ENCODE data around the gene RNF212B. TPM values are rescaled to one million over a fixed set of nuclear protein-coding genes. Genes with fewer than 3 reads are reported as not detected.

RNF212B gene
- total and polyA plus RNA-seq, 2 of the 13 experiments (the other 11 are each of a cell fraction or from before 2014, with no cell fraction given): 0.05 TPM; not detected in 1

DNA sequence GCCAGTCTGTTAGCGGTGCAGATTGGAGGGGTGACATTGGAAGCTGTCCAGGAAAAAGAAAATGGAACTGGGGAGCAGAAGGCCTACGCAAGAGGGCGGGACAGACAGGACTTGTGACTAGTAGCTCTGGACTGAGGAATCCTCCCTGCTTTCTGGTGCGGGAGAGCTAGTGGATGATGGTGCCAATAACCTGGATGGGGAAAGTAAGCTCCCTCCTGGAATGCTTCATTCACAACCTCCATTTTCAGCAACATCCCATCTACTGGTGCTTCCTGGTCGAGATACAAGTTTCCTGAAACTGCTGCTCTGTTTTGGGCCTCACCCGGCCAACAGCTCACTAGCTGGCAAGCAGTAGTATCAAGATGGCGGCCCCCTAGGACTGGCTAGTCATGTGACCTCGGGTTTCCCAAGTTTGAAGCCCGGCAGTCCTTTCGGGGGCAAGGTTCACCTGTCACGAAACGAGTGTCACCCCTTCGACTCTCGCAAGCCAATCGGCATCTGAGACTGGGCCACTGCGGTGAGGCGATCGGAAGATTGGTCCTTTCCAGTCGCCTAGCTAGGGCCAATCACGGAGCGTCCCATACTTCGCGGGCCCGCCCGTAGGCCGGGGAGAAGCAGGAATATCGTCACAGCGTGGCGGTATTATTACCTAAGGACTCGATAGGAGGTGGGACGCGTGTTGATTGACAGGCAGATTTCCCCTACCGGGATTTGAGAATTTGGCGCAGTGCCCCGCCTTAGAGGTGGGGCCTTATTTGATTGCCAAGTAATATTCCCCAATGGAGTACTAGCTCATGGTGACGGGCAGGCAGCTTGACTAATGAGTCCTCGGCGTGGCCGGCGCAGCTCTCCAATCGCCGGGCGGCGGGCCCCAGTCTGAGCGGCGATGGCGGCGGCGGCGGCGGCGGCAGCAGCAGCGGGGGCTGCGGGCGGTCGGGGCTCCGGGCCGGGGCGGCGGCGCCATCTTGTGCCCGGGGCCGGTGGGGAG, 83.1 kb downstream of the RNF212B start, which contains the start of gene PABPN1 (continued):
- no peak for TF ChIP-seq JUNB (CRISPR knock-in tag; IDR thresholded peaks at IDR 0.05; ENCODE audit: borderline replicate concordance)
- peak; percentile 95 for TF ChIP-seq RBM39 (IDR thresholded peaks at IDR 0.05; ENCODE audit: low read depth, low read length, poor library complexity, severe bottlenecking)
- no peak; the same call in 1 of the 2 replicates for TF ChIP-seq DNMT3B (CRISPR knock-in tag; conservative IDR thresholded peaks at IDR 0.05)
- no peak; the same call in 1 of the 2 replicates for TF ChIP-seq CHCHD3 (CRISPR knock-in tag; IDR thresholded peaks at IDR 0.05)
- TF ChIP-seq RBAK (CRISPR knock-in tag; IDR thresholded peaks at IDR 0.05): no peak; the same call in 1 of the 2 replicates
- TF ChIP-seq, protein P1, sequence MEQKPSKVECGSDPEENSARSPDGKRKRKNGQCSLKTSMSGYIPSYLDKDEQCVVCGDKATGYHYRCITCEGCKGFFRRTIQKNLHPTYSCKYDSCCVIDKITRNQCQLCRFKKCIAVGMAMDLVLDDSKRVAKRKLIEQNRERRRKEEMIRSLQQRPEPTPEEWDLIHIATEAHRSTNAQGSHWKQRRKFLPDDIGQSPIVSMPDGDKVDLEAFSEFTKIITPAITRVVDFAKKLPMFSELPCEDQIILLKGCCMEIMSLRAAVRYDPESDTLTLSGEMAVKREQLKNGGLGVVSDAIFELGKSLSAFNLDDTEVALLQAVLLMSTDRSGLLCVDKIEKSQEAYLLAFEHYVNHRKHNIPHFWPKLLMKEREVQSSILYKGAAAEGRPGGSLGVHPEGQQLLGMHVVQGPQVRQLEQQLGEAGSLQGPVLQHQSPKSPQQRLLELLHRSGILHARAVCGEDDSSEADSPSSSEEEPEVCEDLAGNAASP (CRISPR knock-in tag; IDR thresholded peaks at IDR 0.05; ENCODE audit: borderline replicate concordance): no peak
- TF ChIP-seq FOSL1 (CRISPR knock-in tag; IDR thresholded peaks at IDR 0.05; ENCODE audit: borderline replicate concordance): peak; percentile 25; the same call in 1 of the 2 replicates
- peak; percentile 98 for TF ChIP-seq SMAD9 (CRISPR knock-in tag; IDR thresholded peaks at IDR 0.05)
- TF ChIP-seq, protein P2, sequence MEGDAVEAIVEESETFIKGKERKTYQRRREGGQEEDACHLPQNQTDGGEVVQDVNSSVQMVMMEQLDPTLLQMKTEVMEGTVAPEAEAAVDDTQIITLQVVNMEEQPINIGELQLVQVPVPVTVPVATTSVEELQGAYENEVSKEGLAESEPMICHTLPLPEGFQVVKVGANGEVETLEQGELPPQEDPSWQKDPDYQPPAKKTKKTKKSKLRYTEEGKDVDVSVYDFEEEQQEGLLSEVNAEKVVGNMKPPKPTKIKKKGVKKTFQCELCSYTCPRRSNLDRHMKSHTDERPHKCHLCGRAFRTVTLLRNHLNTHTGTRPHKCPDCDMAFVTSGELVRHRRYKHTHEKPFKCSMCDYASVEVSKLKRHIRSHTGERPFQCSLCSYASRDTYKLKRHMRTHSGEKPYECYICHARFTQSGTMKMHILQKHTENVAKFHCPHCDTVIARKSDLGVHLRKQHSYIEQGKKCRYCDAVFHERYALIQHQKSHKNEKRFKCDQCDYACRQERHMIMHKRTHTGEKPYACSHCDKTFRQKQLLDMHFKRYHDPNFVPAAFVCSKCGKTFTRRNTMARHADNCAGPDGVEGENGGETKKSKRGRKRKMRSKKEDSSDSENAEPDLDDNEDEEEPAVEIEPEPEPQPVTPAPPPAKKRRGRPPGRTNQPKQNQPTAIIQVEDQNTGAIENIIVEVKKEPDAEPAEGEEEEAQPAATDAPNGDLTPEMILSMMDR (CRISPR knock-in tag; IDR thresholded peaks at IDR 0.05): peak; percentile 10
- TF ChIP-seq, protein P3, sequence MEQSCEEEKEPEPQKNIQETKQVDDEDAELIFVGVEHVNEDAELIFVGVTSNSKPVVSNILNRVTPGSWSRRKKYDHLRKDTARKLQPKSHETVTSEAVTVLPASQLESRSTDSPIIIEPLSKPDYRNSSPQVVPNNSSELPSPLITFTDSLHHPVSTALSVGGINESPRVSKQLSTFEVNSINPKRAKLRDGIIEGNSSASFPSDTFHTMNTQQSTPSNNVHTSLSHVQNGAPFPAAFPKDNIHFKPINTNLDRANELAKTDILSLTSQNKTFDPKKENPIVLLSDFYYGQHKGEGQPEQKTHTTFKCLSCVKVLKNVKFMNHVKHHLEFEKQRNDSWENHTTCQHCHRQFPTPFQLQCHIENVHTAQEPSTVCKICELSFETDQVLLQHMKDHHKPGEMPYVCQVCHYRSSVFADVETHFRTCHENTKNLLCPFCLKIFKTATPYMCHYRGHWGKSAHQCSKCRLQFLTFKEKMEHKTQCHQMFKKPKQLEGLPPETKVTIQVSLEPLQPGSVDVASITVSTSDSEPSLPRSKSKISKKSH (CRISPR knock-in tag; IDR thresholded peaks at IDR 0.05; ENCODE audit: borderline replicate concordance): no peak; the same call in 1 of the 2 replicates
- TF ChIP-seq, protein P4, sequence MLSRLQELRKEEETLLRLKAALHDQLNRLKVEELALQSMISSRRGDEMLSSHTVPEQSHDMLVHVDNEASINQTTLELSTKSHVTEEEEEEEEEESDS (CRISPR knock-in tag; IDR thresholded peaks at IDR 0.05; ENCODE audit: borderline replicate concordance): peak; percentile 92; the same call in 1 of the 2 replicates
- TF ChIP-seq, protein P5, sequence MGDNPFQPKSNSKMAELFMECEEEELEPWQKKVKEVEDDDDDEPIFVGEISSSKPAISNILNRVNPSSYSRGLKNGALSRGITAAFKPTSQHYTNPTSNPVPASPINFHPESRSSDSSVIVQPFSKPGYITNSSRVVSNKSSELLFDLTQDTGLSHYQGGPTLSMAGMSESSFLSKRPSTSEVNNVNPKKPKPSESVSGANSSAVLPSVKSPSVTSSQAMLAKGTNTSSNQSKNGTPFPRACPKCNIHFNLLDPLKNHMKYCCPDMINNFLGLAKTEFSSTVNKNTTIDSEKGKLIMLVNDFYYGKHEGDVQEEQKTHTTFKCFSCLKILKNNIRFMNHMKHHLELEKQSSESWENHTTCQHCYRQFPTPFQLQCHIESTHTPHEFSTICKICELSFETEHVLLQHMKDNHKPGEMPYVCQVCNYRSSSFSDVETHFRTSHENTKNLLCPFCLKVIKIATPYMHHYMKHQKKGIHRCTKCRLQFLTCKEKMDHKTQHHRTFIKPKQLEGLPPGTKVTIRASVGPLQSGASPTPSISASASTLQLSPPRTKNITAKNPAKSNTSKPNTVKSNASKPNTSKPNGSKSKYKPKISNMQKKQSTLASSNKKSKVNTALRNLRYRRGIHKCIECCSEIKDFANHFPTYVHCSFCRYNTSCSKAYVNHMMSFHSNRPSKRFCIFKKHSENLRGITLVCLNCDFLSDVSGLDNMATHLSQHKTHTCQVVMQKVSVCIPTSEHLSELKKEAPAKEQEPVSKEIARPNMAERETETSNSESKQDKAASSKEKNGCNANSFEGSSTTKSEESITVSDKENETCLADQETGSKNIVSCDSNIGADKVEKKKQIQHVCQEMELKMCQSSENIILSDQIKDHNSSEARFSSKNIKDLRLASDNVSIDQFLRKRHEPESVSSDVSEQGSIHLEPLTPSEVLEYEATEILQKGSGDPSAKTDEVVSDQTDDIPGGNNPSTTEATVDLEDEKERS (CRISPR knock-in tag; IDR thresholded peaks at IDR 0.05): peak; percentile 100
- TF ChIP-seq, protein P6, sequence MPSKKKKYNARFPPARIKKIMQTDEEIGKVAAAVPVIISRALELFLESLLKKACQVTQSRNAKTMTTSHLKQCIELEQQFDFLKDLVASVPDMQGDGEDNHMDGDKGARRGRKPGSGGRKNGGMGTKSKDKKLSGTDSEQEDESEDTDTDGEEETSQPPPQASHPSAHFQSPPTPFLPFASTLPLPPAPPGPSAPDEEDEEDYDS (CRISPR knock-in tag; IDR thresholded peaks at IDR 0.05): peak; percentile 95
- TF ChIP-seq NPAS2 (CRISPR knock-in tag; IDR thresholded peaks at IDR 0.05; ENCODE audit: borderline replicate concordance): no peak
- TF ChIP-seq, protein P7, sequence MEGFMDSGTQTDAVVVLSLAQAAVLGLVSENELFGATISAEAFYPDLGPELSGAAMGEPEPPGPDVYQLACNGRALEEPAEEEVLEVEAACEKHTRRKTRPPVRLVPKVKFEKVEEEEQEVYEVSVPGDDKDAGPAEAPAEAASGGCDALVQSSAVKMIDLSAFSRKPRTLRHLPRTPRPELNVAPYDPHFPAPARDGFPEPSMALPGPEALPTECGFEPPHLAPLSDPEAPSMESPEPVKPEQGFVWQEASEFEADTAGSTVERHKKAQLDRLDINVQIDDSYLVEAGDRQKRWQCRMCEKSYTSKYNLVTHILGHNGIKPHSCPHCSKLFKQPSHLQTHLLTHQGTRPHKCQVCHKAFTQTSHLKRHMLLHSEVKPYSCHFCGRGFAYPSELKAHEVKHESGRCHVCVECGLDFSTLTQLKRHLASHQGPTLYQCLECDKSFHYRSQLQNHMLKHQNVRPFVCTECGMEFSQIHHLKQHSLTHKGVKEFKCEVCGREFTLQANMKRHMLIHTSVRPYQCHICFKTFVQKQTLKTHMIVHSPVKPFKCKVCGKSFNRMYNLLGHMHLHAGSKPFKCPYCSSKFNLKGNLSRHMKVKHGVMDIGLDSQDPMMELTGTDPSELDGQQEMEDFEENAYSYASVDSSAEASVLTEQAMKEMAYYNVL (CRISPR knock-in tag; IDR thresholded peaks at IDR 0.05; ENCODE audit: borderline replicate concordance): peak; percentile 63; the same call in 1 of the 2 replicates
- peak; percentile 98 for TF ChIP-seq GTF2F1 (IDR thresholded peaks at IDR 0.05; ENCODE audit: low read length)

Data from HepG2 (cell line).